GM19240 (cell line): ENCODE results near the gene CTXND1.

ENCODE experiments used
- DNase-seq: peaks from one replicate; pipeline ENCODE4 v3.0.0; 2011; ENCODE audit warnings: low spot score; ENCODE audit not compliant: insufficient read length

The CTXND1 gene

GRCh38 chr15:80259942-80260510, 8.0 kb upstream of the CTXND1 start:
- DNase-seq: no peak

DNA sequence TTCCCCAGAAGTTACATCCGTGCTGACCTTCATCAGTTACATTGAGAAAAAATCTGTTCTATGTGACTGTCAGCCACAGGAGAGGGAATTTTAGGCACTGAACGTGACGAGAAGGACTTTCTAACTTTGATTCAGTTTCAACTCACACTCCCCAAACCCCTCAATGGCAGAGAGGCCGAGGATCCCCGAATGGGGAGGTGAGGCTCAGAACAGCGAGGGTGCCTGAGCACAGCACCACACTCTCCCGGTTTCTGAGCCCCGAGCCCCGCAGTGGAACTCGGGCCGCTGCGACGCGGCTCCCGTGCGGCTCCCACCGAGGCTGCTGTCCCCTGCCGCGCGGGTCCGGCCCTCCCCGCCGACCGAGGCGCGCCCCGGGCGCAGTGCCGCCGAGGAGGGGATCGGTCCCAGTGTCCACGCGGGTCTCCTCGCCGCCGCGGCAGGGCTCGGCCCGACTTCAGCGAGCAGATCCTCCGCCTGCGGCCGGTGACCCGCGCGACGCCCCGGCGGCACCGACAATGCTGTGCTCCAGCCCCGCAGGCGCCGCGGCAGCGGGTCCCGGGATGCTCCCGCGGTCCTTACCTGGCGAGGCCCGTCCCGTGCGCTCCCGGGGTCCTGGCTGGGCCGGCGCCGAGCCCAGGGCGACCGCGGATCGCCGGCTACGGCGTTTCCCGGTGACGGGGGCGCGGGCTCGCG, 439 bp downstream of the CTXND1 start:
- DNase-seq: no peak

DNA sequence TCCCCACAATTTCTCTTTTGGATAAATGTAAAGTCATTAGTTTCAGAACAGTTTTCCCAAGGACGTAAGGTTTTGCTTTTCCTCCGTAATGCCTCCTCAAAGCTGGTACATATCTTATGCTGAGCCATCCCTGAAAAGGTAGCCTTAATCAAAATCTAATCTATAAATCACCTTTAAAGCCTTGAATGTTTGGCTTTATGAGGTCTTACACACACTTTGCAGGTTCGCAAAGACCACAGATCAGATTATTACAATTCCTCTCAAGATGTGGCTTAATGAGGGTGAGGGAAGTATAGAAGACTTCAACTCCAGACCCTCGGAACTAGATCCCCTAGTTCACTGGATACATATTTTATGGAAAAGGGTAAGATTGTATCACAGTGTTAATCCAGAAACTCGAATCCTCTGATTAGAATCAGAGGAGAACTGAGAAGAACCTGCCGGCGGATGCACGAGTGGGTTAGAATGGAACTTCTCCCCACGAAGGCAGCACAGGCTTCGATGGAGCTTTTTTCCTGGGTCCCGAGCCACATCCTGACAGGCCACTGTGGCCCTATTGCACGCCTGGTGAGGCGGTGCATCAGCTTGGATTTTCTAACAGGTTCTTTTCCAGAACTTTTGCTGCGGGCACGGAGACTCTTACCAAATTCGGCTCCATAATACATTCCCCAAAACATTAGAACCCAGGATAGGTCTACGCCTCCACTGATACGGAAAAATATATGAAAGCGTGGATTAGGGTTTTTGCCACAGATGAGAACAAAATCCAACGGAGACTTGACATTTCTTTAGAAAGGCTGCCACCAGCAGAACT, 1.2 kb downstream of the CTXND1 start:
- DNase-seq: no peak

- no peak for DNase-seq
Measured at GRCh38 chr15:80249973-80250372, 2.0 kb downstream of the CTXND1 start.

- DNase-seq: no peak
Measured at GRCh38 chr15:80247320-80247719, 4.7 kb downstream of the CTXND1 start.

GRCh38 chr15:80246425-80246894, 5.6 kb downstream of the CTXND1 start:
- no peak for DNase-seq

DNA sequence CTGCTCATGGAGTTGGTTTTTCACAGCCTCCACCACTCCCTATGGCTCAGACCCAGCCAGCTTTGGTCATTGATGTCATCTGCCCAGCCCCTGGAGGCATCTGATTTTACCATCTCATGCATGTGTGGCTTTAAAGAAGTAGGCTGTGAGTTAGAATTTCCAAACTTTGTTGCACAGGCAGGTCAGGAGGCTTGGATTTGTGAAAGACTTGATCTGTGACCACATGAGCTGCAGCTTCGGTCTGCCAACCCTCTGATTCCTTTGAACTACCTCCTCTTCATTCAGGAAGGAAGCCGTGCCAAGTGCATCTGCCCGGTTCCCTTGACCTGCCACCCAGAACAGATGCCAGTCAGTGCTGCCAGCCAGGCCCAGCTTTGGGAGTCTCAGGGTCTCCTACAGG, 9.2 kb downstream of the CTXND1 start:
- no peak for DNase-seq

GRCh38 chr15:80242132-80242769, 9.8 kb downstream of the CTXND1 start:
- peak; percentile 22 for DNase-seq

DNA sequence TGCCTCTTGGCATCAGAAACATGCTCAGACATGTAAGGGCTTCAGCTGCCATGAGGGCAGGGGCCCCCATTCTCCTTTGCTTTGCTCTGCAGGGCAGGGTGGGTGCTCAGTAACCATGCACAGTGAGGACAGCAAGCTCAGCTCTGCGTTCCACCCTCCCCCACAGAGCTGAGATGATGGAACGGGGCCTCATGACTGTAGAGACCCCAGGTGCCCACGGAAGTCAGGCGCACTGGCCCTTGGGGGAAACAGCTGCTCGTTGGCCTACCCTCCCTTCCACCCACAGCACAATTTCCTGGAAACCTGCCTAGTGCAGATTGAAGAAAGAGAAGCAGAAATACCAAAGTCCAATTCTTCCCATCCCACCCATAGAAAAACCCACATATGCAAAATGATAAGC, 10.5 kb downstream of the CTXND1 start:
- DNase-seq: no peak

- no peak for DNase-seq
Measured at GRCh38 chr15:80240276-80240675, 11.7 kb downstream of the CTXND1 start.

DNA sequence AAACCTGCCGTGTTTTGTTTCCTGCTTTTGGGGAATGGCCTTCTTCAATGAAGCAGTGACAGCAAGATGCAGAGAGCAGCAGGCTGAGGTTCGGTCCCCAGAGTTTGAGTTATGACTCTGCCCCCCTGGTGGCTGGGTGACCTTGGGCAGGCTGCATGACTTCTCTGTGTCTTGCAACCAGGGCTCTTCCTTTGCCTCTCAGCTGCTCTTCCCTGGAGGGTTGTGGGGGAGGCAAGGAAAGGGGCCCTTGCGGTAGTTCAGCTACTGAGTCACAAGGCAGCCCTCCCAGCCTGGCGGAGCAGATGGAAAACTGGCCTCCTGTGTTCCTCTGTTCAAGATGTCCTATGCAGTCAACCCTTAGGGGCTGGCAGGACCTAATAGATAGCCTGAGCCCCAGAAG, 17.1 kb downstream of the CTXND1 start:
- peak; percentile 45 for DNase-seq

DNA sequence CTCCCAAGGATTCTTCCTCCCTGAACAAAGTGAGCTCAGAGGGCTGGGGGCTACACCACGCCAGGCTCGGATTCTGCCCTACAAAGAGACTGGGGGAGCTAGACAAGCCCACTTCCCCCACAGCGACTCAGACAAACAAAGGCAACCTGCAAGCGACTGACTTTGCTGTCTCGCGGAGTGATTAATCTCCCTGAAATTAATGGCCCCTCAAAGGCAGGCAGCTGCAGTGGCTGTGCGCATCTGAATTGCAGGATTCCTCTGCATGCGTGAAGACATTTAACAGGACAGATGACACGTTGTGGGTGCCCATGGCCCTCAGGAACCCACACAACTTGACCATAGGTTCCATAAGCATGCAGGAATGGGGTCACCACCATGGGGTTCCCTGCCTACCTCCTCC, 18.4 kb downstream of the CTXND1 start:
- no peak for DNase-seq

GRCh38 chr15:80231371-80231770, 20.6 kb downstream of the CTXND1 start:
- DNase-seq: no peak

- no peak for DNase-seq
Measured at GRCh38 chr15:80228959-80229610, 22.9 kb downstream of the CTXND1 start.

DNA sequence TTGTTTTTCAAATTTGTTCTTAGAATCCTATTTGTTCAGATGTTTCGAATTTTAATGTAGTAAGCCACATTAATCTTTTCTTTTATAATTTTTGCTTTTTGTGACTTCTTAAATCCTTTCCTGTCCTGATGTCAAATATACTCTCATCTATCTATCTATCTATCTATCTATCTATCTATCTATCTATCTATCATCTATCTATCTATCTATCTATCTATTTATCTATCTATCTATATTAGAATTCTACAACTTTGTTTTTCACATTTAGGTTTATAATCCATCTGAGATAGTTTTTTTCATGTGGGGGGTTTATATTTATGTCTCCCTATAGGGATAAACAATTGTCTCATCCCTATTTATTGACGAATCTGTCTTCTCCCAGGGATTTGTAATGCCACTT, 32.1 kb downstream of the CTXND1 start:
- no peak for DNase-seq

- DNase-seq: no peak
Measured at GRCh38 chr15:80217327-80217900, 34.6 kb downstream of the CTXND1 start.

- no peak for DNase-seq
Measured at GRCh38 chr15:80216911-80217310, 35.1 kb downstream of the CTXND1 start.

DNA sequence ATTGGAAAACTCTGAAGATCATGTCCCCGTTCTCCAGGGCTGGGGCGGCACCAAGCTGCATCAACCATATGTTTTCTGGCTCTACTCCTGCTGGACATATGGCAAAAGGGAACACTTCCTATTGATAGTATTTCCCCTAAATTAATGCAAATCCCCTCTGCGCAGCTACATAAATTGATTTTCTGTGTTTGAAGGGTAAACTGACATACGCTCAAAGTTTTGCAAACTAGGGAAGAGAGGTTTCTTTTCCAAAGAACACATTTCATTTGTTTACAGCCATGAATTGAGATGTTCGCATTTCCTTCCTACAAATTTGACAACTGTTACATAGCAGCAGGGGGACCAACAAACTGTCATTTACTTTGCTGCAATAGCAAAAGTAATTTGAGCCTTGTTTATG, 35.9 kb downstream of the CTXND1 start:
- no peak for DNase-seq

DNA sequence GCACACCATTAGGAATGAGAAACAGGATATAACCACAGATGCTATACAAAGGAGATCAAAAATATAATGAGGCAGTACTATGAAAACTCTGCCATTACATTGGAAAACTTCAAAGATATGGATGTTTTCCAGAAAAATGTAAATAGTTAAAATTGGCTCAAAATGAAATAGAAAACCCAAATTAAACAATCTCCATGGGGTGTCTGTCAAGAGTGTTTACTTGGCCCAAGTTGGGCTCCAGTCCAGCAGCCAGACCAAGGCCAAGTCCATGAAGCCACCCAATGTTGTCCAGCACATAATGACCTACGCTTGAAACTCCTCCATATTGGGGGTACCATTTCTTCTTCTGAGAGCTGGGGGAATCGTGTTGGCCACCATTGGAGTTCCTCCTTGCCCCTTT, 37.1 kb downstream of the CTXND1 start:
- no peak for DNase-seq

DNA sequence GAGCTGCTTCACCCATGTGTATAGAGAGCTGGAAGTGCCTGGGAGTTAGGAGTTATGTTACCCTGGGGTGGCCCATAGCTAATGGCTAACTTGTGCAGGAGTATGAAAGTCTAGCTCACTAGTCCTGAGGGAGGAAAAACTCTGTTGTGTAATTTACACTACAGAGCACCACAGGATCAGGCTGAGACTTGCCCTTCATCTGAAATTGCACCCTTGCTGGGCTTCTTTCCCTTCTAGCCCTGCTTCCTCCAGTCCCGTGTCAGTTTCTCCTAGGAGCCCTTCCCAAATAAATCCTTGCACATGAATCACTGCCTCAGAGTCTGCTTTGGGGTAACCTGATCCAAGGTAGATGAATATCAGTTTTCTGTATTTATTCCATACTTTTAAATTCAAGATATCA, 40.0 kb downstream of the CTXND1 start:
- no peak for DNase-seq
